Measurements from ENCODE around the gene SDCCAG8.

SDCCAG8 gene

DNA sequence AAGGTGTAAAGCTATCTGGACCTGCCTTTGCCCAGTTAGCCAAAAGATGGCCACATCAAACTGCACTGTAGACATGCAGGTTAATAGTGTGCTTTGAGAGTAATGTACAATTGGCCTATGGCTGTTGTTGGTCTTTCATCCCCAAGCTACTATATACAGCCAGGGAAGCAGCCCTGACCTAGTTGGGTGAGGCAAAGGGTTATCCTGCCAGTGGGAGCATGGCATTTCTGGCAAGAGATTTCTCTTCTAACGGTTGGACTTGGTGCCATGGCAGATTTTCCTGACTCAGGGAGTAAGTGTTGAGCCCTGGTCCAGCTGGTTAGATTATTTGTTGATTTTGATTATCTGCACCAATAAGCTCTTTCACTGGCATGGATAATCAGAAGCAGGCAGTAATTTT, 119.8 kb downstream of the SDCCAG8 start:
- no peak overlapping the region for H3K27ac ChIP-seq (ENCODE audit: low read depth, low read length)

DNA sequence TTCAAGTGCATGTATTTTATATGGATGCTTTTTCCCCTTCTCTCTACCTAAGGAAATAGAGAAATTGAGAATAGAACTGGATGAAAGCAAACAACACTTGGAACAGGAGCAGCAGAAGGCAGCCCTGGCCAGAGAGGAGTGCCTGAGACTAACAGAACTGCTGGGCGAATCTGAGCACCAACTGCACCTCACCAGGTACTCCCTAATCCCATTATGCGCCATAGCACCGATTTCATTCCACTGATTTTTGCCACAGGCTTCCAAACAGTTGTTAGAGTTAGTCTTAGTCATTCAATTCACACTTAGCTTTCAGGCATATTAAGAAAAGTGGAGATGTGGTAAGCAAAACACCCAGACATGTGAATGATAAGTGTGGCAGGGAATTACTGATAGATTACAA, 122.8 kb downstream of the SDCCAG8 start:
- peaks cover 0 to 6% of the 10 kb centered on the region in 2 donors for H3K9me3 ChIP-seq (ENCODE audit: control insufficient read depth in 1 of 2, low read length in 2 of 2)

More for the DNA sequence above, 119.8 kb downstream of the SDCCAG8 start:
- Histone ChIP-seq H3K9ac (ENCODE audit: low read depth in 1 of 2, low read length in 2 of 2) (no peak overlapping the region), H3K36me3 (ENCODE audit: control insufficient read depth in 1 of 2, insufficient read depth in 2 of 2, low read length in 2 of 2) (peaks cover 0 to 14% of the 10 kb centered on the region in 2 donors), H3K9me3 (ENCODE audit: control insufficient read depth in 1 of 2, low read length in 2 of 2) (peaks cover 0 to 6% of the 10 kb centered on the region in 2 donors), H3K27me3 (ENCODE audit: control insufficient read depth in 1 of 2, insufficient read depth in 2 of 2, low read length in 2 of 2) (no peaks in the 10 kb centered on the region), H3K4me1 (ENCODE audit: control insufficient read depth in 1 of 2, insufficient read depth in 2 of 2, low read length in 2 of 2) (no peaks in the 10 kb centered on the region), H3K4me3 (ENCODE audit: low read depth in 1 of 2, low read length in 2 of 2) (no peak overlapping the region)

DNA sequence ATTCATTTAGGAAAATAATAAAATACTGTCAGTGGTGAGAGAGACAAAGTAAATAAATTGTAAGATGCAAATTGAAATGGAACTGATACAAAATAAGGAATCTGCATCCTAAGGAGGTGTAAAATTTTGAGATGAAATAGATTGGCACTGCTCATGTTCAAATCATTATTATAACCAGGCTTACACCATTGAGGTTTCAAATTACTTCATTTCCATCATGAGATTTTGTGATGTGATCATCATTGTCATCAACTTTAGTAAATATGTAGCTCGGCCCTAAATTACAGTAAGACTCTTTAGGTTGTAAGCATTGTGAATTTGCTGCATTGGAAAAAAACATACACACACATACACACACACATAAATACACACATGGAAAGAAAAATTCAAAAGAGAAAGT, 123.4 kb downstream of the SDCCAG8 start:
- Histone ChIP-seq H3K9me3 (ENCODE audit: control insufficient read depth in 1 of 2, low read length in 2 of 2) (peaks cover 0 to 4% of the 10 kb centered on the region in 2 donors), H3K27me3 (ENCODE audit: control insufficient read depth in 1 of 2, insufficient read depth in 2 of 2, low read length in 2 of 2) (no peaks in the 10 kb centered on the region), H3K4me1 (ENCODE audit: control insufficient read depth in 1 of 2, insufficient read depth in 2 of 2, low read length in 2 of 2) (no peaks in the 10 kb centered on the region), H3K4me3 (ENCODE audit: low read depth in 1 of 2, low read length in 2 of 2) (no peak overlapping the region), H3K36me3 (ENCODE audit: control insufficient read depth in 1 of 2, insufficient read depth in 2 of 2, low read length in 2 of 2) (peaks cover 0 to 24% of the 10 kb centered on the region in 2 donors), H3K9ac (ENCODE audit: low read depth in 1 of 2, low read length in 2 of 2) (no peak overlapping the region), H3K27ac (ENCODE audit: low read depth, low read length) (no peak overlapping the region)

More for the DNA sequence above, 122.8 kb downstream of the SDCCAG8 start:
- no peaks in the 10 kb centered on the region for H3K27me3 ChIP-seq (ENCODE audit: control insufficient read depth in 1 of 2, insufficient read depth in 2 of 2, low read length in 2 of 2)
- H3K4me3 ChIP-seq (ENCODE audit: low read depth in 1 of 2, low read length in 2 of 2) = no peak overlapping the region
- peaks cover 0 to 24% of the 10 kb centered on the region in 2 donors for H3K36me3 ChIP-seq (ENCODE audit: control insufficient read depth in 1 of 2, insufficient read depth in 2 of 2, low read length in 2 of 2)
- no peak overlapping the region for H3K27ac ChIP-seq (ENCODE audit: low read depth, low read length)
- no peaks in the 10 kb centered on the region for H3K4me1 ChIP-seq (ENCODE audit: control insufficient read depth in 1 of 2, insufficient read depth in 2 of 2, low read length in 2 of 2)
- H3K9ac ChIP-seq (ENCODE audit: low read depth in 1 of 2, low read length in 2 of 2) = no peak overlapping the region

DNA sequence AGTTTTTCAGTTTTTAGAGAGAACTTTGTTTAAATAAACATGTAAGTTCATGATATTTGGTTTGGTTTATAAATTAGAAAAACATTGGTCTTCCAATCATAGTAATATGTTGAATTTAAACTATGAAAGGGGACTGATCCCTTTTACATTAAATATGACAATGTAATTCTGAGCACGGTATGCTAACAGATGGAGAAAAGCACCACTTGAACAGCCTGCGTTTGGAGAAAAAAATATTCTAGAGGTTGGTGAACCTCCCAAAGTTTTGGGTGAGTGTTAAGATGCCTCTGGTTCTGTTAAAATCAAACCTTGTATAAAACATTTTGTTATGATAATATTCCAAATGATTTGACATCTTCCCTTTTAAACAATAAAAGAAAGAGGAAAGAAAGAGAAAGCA, 123.9 kb downstream of the SDCCAG8 start:
- Histone ChIP-seq H3K9ac (ENCODE audit: low read depth in 1 of 2, low read length in 2 of 2) (no peak overlapping the region), H3K27ac (ENCODE audit: low read depth, low read length) (no peak overlapping the region), H3K36me3 (ENCODE audit: control insufficient read depth in 1 of 2, insufficient read depth in 2 of 2, low read length in 2 of 2) (peaks cover 0 to 24% of the 10 kb centered on the region in 2 donors), H3K27me3 (ENCODE audit: control insufficient read depth in 1 of 2, insufficient read depth in 2 of 2, low read length in 2 of 2) (no peaks in the 10 kb centered on the region), H3K4me3 (ENCODE audit: low read depth in 1 of 2, low read length in 2 of 2) (no peak overlapping the region), H3K4me1 (ENCODE audit: control insufficient read depth in 1 of 2, insufficient read depth in 2 of 2, low read length in 2 of 2) (no peaks in the 10 kb centered on the region), H3K9me3 (ENCODE audit: control insufficient read depth in 1 of 2, low read length in 2 of 2) (no peaks in the 10 kb centered on the region)

DNA sequence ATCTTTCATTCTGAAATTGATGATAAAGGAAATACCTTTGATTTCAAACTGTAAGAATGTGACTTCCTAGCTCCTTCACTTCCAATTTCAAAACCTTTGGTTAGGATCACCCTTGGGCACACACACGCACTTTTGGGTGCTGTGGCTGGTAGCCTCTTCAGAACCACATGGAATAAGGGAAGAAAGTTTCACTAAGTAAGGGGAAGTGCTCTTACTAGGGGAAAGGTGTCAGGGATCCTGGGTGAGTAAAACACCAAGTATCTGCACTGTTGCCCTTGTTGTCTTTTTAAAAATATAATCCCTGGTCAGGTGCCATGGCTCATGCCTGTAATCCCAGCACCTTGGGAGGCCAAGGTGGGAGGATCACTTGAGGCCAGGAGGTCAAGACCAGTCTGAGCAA, 132.4 kb downstream of the SDCCAG8 start:
- H3K4me3 ChIP-seq (ENCODE audit: low read depth in 1 of 2, low read length in 2 of 2) = no peak overlapping the region
- no peak overlapping the region for H3K27ac ChIP-seq (ENCODE audit: low read depth, low read length)
- no peaks in the 10 kb centered on the region for H3K4me1 ChIP-seq (ENCODE audit: control insufficient read depth in 1 of 2, insufficient read depth in 2 of 2, low read length in 2 of 2)
- H3K27me3 ChIP-seq (ENCODE audit: control insufficient read depth in 1 of 2, insufficient read depth in 2 of 2, low read length in 2 of 2) = no peaks in the 10 kb centered on the region
- no peaks in the 10 kb centered on the region for H3K36me3 ChIP-seq (ENCODE audit: control insufficient read depth in 1 of 2, insufficient read depth in 2 of 2, low read length in 2 of 2)
- no peaks in the 10 kb centered on the region for H3K9me3 ChIP-seq (ENCODE audit: control insufficient read depth in 1 of 2, low read length in 2 of 2)
- H3K9ac ChIP-seq (ENCODE audit: low read depth in 1 of 2, low read length in 2 of 2) = no peak overlapping the region

DNA sequence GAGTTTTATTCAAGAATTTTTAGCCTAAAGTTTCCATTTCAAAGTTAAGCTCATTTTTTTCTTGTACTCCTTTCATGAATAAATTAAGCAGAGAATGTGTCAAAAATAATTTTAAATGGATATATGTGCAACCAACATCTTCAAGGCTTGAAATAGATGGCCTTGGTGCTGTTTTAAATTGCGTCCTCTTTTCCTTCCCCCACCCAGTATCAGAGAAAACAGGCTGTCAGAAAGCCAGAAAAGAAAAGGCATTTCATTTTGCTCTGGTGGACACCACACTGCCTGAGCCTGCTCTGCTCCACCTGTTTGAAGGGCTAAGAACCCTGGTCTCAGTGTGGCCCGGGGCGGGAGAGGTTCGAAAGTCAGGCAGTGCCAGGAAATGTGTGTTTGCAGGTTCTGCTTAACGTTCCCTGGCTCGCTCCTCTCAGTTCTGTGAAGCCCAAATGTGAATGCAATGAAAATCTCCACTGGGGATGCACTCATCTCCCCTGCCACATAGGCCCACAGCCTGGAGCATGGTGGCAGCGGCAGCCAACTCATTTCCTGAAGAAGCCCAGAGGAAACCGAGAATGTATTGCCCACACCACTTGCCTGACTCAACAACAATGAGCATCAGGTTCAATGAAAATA, 134.4 kb downstream of the SDCCAG8 start:
- no peaks in the 10 kb centered on the region for H3K9me3 ChIP-seq (ENCODE audit: control insufficient read depth in 1 of 2, low read length in 2 of 2)
- H3K27me3 ChIP-seq (ENCODE audit: control insufficient read depth in 1 of 2, insufficient read depth in 2 of 2, low read length in 2 of 2) = no peaks in the 10 kb centered on the region
- no peak overlapping the region for H3K27ac ChIP-seq (ENCODE audit: low read depth, low read length)
- H3K4me3 ChIP-seq (ENCODE audit: low read depth in 1 of 2, low read length in 2 of 2) = no peak overlapping the region
- no peaks in the 10 kb centered on the region for H3K4me1 ChIP-seq (ENCODE audit: control insufficient read depth in 1 of 2, insufficient read depth in 2 of 2, low read length in 2 of 2)
- H3K9ac ChIP-seq (ENCODE audit: low read depth in 1 of 2, low read length in 2 of 2) = no peak overlapping the region
- no peaks in the 10 kb centered on the region for H3K36me3 ChIP-seq (ENCODE audit: control insufficient read depth in 1 of 2, insufficient read depth in 2 of 2, low read length in 2 of 2)

DNA sequence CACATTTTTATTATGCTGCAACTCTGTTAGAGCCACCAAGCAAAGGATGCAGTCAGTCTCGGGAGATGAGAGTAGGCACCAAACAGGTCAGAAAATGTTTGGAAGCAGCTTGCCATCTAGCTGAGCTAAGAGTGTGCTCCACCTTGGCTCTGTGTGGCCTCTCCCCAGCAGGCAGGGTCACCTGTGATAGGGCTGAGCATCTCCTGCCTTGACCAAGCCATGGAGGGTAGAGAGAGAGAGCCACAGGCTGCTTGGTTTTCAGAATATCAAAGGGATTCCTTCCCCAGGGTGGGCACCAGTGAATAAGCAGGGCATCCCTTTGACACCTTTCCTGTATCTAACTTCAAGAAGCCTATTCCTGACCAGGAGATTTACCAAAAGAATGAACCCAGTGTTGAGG, 135.5 kb downstream of the SDCCAG8 start:
- Histone ChIP-seq H3K9me3 (ENCODE audit: control insufficient read depth in 1 of 2, low read length in 2 of 2) (no peaks in the 10 kb centered on the region), H3K4me1 (ENCODE audit: control insufficient read depth in 1 of 2, insufficient read depth in 2 of 2, low read length in 2 of 2) (no peaks in the 10 kb centered on the region), H3K27me3 (ENCODE audit: control insufficient read depth in 1 of 2, insufficient read depth in 2 of 2, low read length in 2 of 2) (no peaks in the 10 kb centered on the region), H3K9ac (ENCODE audit: low read depth in 1 of 2, low read length in 2 of 2) (no peak overlapping the region), H3K27ac (ENCODE audit: low read depth, low read length) (no peak overlapping the region), H3K4me3 (ENCODE audit: low read depth in 1 of 2, low read length in 2 of 2) (no peak overlapping the region), H3K36me3 (ENCODE audit: control insufficient read depth in 1 of 2, insufficient read depth in 2 of 2, low read length in 2 of 2) (no peaks in the 10 kb centered on the region)

DNA sequence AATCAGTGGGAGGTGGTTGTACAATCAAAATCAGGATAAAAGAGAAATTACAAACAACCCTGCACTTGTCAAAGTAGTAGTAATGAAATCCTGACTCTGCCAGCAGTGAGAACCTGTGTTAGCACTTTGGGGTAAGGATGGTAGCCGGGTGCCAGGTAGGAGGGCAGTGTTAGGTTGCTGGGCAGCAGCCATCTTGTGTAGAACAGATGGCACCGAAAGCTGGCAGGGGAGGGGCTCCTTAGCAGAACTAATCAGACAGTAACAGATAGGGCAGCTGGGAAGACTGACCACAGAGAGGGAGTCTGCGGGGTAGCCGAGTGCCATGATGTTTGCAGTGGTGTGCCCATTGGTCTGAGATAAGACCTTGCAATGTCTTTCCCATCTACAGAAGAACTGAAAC, 137.3 kb downstream of the SDCCAG8 start:
- no peaks in the 10 kb centered on the region for H3K4me1 ChIP-seq (ENCODE audit: control insufficient read depth in 1 of 2, insufficient read depth in 2 of 2, low read length in 2 of 2)
- no peak overlapping the region for H3K9ac ChIP-seq (ENCODE audit: low read depth in 1 of 2, low read length in 2 of 2)
- H3K36me3 ChIP-seq (ENCODE audit: control insufficient read depth in 1 of 2, insufficient read depth in 2 of 2, low read length in 2 of 2) = no peaks in the 10 kb centered on the region
- no peak overlapping the region for H3K27ac ChIP-seq (ENCODE audit: low read depth, low read length)
- no peaks in the 10 kb centered on the region for H3K9me3 ChIP-seq (ENCODE audit: control insufficient read depth in 1 of 2, low read length in 2 of 2)
- no peaks in the 10 kb centered on the region for H3K27me3 ChIP-seq (ENCODE audit: control insufficient read depth in 1 of 2, insufficient read depth in 2 of 2, low read length in 2 of 2)
- H3K4me3 ChIP-seq (ENCODE audit: low read depth in 1 of 2, low read length in 2 of 2) = no peak overlapping the region

DNA sequence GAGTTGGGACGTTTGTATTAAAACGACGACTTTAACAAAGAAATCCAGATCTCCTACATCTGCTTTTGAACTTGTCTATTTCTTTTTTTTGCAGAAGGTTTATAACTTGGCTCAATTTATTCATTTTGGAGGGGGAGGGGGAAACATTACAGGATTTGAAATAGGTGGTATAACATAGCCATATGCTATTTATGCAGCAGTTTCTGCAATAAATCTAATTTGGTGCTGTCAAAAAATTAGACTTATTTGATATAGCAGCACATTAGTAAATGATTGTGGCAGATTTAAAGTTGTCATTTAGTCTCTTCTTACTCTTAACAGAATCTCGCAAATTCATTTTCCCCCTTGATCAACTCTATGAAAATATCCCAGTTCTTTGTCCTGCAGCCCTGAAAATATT, 138.2 kb downstream of the SDCCAG8 start:
- H3K27ac ChIP-seq (ENCODE audit: low read depth, low read length) = no peak overlapping the region
- H3K4me3 ChIP-seq (ENCODE audit: low read depth in 1 of 2, low read length in 2 of 2) = no peak overlapping the region
- H3K9me3 ChIP-seq (ENCODE audit: control insufficient read depth in 1 of 2, low read length in 2 of 2) = no peaks in the 10 kb centered on the region
- H3K4me1 ChIP-seq (ENCODE audit: control insufficient read depth in 1 of 2, insufficient read depth in 2 of 2, low read length in 2 of 2) = no peaks in the 10 kb centered on the region
- no peaks in the 10 kb centered on the region for H3K27me3 ChIP-seq (ENCODE audit: control insufficient read depth in 1 of 2, insufficient read depth in 2 of 2, low read length in 2 of 2)
- no peaks in the 10 kb centered on the region for H3K36me3 ChIP-seq (ENCODE audit: control insufficient read depth in 1 of 2, insufficient read depth in 2 of 2, low read length in 2 of 2)
- no peak overlapping the region for H3K9ac ChIP-seq (ENCODE audit: low read depth in 1 of 2, low read length in 2 of 2)

DNA sequence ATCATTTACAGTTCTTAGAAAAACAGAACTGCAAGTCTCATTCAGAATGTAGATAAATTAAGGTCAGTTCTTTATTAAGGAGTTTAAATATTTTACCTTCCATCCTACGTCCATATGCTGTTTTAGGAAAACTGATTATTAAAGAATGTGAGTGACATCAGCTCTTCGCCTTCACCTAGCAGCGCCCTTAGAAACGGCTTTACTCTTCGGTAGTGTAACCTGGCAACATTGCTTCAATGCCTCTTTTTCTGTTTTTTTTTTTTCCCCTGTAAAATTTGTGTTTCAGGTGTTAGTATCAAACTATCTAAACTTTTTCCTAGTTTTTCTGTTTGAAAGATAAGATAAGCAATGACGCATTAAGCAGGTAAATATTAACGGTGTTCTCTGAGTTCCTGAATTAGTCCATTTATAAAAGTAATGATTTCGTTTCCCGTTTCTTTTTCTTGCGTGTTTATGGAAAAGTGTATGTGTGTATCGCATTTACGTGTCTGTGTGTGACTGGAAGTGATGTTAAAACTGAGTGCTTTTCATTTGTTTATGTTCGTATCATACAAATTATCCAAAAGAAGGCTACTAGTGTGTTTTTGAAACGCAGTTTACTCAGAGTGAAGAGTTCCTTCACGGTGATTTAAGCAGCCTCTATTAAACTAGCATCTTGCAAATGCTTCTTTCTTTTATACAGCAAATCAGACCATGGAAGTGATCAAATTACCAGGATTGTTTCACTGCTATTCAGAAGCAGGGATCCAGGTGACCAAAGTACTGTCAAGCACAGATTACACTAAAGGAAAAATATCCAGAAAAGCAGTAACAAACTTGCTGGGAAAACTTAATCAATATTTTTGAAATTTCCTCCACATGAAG, 139.0 kb downstream of the SDCCAG8 start:
- peak overlapping the region in 1 of 2 donors; percentile 12 for H3K9ac ChIP-seq (ENCODE audit: low read depth in 1 of 2, low read length in 2 of 2)

More for the DNA sequence above, 139.0 kb downstream of the SDCCAG8 start:
- no peaks in the 10 kb centered on the region for H3K9me3 ChIP-seq (ENCODE audit: control insufficient read depth in 1 of 2, low read length in 2 of 2)
- no peaks in the 10 kb centered on the region for H3K27me3 ChIP-seq (ENCODE audit: control insufficient read depth in 1 of 2, insufficient read depth in 2 of 2, low read length in 2 of 2)
- no peaks in the 10 kb centered on the region for H3K4me1 ChIP-seq (ENCODE audit: control insufficient read depth in 1 of 2, insufficient read depth in 2 of 2, low read length in 2 of 2)
- H3K27ac ChIP-seq (ENCODE audit: low read depth, low read length) = no peak overlapping the region
- H3K4me3 ChIP-seq (ENCODE audit: low read depth in 1 of 2, low read length in 2 of 2) = peak overlapping the region; percentile 2 to 33
- no peaks in the 10 kb centered on the region for H3K36me3 ChIP-seq (ENCODE audit: control insufficient read depth in 1 of 2, insufficient read depth in 2 of 2, low read length in 2 of 2)

All from duodenal mucosa (tissue), 2 donors.